Measurements from ENCODE around the gene ARFRP1.

Gene ARFRP1

GRCh38 chr20:63743210-63743970 lies 35.6 kb upstream of the ARFRP1 start:
- no peak for DNase-seq (ENCODE audit: low spot score)

- DNase-seq (ENCODE audit: low spot score) = no peak
These were observed 34.7 kb upstream of the ARFRP1 start for GRCh38 chr20:63742381-63743024.

GRCh38 chr20:63741676-63742380 lies 34.1 kb upstream of the ARFRP1 start:
- no peak for DNase-seq (ENCODE audit: low spot score)

GRCh38 chr20:63741354-63741675 lies 33.5 kb upstream of the ARFRP1 start:
- no peak for DNase-seq (ENCODE audit: low spot score)

GRCh38 chr20:63740627-63741353 lies 33.0 kb upstream of the ARFRP1 start:
- peak; percentile 99 for DNase-seq (ENCODE audit: low spot score)

GRCh38 chr20:63740070-63740626 lies 32.4 kb upstream of the ARFRP1 start:
- no peak for DNase-seq (ENCODE audit: low spot score)

GRCh38 chr20:63739130-63740069 lies 31.6 kb upstream of the ARFRP1 start, which contains the start of gene SLC2A4RG:
TSS of gene SLC2A4RG (plus strand) at chr20:63739776. CDS start at chr20:63739913, 137 bp downstream.
- peak; percentile 97 for DNase-seq (ENCODE audit: low spot score)

GRCh38 chr20:63738687-63739129 lies 30.9 kb upstream of the ARFRP1 start:
- DNase-seq (ENCODE audit: low spot score) = peak; percentile 86

- no peak for DNase-seq (ENCODE audit: low spot score)
These were observed 30.3 kb upstream of the ARFRP1 start for GRCh38 chr20:63737945-63738686.

GRCh38 chr20:63737695-63737944 lies 29.8 kb upstream of the ARFRP1 start:
- DNase-seq (ENCODE audit: low spot score) = no peak

- DNase-seq (ENCODE audit: low spot score) = no peak
These were observed 29.3 kb upstream of the ARFRP1 start for GRCh38 chr20:63736893-63737694.

GRCh38 chr20:63735859-63736718 lies 28.3 kb upstream of the ARFRP1 start, which contains the start of gene LIME1:
TSS of gene LIME1 (plus strand) at chr20:63736664. CDS start at chr20:63737550, 886 bp downstream.
- DNase-seq (ENCODE audit: low spot score) = no peak

GRCh38 chr20:63734946-63735858 lies 27.4 kb upstream of the ARFRP1 start:
- no peak for DNase-seq (ENCODE audit: low spot score)

GRCh38 chr20:63734111-63734945 lies 26.6 kb upstream of the ARFRP1 start:
- no peak for DNase-seq (ENCODE audit: low spot score)

- DNase-seq (ENCODE audit: low spot score) = no peak
These were observed 25.9 kb upstream of the ARFRP1 start for GRCh38 chr20:63733579-63734081.

- no peak for DNase-seq (ENCODE audit: low spot score)
These were observed 25.3 kb upstream of the ARFRP1 start for GRCh38 chr20:63733117-63733516.
